IPS DF 4.7 (cell line): ENCODE measurements around the gene PLA2G4D.

Experiments
- DNase-seq: peaks from one replicate; pipeline ENCODE4 v3.0.0-alpha.2; 2013; ENCODE audit warnings: low spot score; ENCODE audit errors: extremely low read depth

PLA2G4D gene

DNA sequence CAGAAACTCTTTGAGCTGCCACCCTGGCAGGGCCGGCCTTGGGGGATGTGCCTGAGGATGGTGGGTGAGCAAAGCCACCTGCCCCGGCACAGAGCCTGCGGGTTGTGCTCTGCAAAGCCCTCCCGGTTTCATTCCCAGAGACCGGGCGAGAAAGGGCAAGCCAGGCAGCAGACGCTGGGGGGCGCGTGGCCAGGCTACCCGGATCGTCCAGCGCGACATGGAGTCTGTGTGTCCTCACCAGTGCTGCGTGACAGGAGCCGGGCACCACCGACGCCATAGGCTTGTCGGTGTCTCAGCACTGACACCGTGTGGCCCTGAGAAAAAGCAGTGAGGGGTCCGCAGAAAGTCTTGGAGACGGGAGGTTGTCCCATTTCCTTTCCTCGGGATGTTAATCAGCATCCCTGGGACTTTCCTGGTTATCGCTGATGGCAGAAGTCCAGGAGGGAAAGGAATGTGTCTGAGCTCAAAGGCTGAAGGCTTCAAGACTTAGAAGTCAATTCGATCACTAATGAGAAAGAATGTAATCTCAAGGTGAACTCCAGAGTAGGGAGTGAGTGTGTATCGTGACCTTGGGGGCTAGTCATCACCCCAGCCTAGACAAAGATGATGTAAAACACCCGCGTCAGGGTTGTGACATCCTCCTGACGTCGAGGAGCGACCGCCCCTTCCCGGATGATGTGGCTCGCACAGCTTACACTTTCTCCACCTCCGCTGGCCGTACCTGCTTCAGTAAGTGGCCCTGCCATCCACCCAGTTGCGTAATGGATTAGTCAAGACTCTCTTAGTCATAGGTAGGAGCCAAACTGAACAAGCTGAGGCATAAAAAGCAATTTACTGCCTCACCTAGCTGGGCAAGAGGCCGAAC lies 37.2 kb downstream of the PLA2G4D start:
- DNase-seq = peak; percentile 66

DNA sequence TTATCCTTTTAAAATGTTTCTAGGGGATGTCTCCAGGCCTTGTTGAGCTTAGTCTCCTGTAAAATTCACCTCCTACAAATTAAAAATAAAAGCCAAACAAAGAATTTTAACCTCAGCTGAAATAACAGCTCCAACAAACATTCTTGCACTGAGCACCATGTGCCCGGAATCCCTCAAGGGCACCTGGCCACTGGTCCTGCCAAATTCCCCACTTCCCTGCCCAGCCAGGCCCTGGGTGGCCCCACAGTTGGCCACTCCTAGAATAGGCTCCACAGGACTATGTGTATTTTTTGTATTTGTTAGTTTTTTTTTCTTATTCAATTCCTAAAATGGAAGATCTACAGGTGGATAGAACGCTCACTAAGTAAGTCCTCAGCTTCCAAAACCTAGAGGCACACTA lies 40.4 kb downstream of the PLA2G4D start:
- no peak for DNase-seq

DNA sequence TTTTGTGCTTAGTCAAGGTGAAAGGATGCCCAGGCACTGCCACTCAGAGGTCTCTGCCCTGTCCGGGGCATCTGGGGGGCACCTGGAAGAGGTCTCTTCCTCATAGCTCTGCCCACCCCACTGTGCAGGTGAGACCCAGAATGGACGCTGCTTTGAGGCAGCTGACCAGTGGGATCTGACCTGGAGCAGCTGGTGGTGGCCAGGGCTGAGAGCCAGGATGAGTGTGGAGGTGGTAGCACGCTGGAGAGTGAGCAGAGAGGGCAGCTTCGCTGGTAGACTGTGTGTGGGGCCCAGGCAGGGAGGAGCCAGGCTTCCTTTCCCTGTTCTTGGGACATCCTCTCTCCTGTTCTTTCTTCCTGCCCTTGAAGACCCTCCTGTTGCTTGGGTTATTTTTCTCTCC lies 41.4 kb downstream of the PLA2G4D start:
- DNase-seq = no peak

DNA sequence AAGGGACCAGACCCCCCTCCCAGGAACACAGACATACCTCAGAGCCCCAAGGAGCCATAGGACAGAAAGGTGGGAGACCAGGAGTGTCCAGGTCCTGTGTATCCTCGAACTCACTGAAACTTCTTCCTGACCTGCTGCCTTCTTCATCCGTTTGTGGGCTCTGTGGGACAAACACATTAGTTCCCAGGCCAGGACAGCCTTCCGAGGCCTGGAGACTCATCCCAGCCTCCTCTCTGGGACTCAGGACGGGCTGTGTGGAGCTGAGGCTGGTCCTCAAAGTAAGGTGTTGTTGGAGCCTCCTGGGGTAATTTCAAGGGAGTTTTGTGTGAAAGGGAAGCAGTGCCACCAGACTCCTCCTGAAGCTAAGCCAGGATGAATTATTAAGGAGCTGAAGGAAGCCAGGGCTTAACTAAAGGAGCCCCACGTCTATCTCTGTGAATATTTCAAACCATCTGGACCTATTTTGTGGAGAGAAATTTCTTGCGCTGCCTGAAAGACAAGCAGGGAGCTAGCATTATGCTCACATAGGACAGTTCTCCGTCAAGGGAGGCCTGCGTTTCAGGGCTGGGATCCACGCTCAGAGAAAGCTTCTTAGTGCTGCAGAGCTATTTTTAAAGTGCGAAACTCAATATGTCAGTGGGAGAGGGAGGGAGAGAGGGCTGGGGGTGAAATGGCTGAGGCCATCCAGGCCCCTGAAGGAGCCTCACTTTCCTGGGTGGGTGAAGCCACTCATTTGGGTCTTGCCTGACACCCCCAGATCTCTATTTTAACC lies 43.7 kb downstream of the PLA2G4D start:
- DNase-seq = no peak

DNA sequence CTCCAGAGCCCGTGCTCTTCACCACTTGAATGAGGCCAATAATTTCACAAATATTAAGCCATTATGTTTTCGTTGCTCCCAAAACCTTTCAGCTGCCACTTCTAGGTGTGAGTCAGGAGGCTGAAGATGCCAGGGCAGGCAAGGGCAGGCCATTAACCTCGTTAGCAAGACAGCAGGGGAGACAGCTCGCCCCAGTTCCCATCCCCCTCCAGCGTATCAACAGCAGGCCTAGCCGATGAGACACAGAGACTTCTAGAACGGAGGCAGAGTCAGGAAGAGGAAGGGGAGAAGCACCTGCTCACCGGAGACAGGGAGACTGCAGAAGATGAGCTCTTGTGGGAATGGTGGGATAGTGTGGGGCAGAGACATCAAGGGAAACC lies 45.6 kb downstream of the PLA2G4D start:
- no peak for DNase-seq

DNA sequence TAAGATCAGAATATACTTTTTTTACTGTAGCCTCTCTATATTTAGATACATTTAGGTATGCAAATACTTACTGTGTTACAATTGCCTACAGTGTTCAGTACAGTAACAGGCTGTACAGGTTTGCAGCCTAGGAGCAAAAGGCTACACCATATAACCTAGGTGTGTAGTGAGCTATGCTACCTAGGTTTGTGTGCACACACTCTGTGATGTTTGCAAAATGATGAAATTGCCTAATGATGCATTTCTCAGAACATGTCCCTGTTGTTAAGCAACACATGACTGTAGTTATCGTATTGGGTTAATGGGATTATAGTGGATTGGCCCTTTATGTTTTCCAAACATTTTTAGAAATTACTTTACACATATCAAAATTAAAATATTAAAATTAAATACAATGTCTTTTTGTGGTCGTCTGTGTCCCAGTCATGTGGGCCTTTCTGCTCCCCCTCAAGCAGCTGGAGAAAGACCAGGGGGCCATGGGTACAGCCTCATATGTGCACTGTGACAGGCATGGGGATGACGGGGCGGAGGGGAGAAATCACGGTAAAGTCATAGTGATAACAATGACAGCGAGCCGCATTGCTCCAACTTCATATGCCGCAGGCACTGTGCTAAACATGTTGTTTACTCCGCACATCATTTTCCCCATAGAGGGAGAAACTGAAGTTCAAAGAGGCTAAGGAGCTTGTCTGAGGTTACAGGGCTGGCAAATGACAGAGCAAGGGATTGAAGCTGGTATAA lies 46.1 kb downstream of the PLA2G4D start:
- no peak for DNase-seq

DNA sequence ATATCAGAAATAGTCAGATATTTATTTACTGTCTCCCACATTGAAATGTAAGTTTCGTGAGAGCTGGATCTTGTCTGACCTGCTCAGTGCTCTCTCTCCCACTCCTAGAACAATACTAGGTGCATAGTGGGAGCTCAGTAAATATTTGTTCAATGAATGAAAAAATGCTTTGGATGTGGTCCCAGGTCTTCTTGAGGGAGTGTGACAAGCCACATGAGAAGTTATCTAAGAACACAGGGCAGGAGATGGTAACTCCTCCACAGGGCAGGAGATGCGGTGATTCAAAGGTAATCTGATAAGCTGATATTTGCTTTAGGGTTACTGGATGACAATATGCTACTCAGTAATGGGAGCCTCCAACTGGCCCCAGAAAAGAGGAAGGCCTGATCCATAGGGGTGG lies 47.8 kb downstream of the PLA2G4D start:
- no peak for DNase-seq

DNA sequence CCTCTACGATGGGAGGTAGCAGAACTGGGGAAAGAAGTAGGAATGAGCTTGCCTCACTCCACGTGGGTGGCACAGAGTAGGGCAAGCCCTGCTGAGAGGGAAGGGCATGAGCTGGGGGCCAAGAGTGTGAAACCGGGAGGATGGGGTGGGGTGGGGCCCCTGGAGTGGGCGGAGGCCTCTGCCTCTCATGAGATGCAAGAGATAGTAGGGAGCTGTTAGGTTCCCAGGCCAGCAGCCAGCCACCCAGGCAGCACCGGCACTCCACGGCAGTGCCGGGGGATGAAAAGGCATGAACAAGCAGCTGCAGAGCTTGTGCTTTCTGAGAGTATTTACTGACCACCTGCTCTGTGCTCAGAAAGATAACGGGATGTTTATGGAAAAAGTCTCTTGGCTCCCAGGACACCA lies 49.1 kb downstream of the PLA2G4D start:
- no peak for DNase-seq

DNA sequence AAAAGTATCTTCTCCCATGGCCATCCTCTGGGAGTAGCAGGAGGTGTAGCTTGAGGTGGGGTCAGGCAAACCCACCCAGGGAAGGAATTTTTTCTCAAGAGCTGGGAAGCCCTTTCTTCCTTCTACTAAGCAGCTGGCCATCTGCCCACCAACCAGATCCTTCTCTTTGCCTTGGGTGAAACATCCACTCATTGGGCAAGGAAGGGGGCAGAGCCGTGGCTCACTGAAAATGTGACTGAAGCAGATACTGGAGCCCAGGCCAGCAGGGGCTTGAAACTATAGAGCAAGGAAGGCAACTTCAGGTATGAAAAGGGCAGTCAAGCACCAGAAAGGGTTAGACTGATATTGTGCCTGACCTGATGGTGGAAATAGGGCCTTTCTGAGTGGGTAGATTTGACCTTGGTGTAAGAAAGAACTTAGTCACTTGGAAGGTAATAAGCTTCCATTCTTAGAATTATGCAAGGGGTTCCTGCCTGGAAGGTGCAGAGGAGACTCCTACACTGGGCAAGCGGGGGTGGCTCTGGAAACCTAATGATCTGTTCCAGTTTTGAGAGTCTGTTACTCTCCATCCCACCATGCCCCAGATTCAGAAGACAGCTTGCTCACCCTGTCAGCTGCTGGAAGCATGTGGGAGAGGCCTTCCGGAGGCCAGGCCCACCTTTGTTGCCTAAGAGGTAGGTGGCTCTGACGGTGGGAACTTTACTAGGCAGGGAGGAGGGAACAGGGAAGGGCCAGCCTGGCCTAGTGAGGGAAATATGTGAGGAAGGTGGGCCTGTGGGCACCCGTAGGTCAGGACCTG lies 51.6 kb downstream of the PLA2G4D start:
- DNase-seq = no peak

DNA sequence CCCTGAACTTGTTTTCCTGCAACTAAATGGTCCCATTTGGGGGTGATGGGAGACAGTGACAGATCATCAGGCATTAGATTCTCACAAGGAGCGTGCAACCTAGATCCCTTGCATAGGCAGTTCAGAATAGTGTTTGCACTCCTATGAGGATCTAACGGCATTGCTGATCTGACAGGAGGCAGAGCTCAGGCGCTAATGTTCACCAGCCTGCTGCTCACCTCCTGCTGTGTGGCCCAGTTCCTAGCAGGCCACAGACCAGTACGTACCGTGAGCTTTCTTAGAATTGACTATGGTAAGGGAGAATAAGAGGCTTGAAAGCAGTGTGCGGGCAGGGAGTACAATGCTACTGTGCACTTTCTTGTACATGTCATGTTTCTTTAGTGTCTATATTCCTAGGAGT lies 56.0 kb downstream of the PLA2G4D start:
- DNase-seq = no peak

DNA sequence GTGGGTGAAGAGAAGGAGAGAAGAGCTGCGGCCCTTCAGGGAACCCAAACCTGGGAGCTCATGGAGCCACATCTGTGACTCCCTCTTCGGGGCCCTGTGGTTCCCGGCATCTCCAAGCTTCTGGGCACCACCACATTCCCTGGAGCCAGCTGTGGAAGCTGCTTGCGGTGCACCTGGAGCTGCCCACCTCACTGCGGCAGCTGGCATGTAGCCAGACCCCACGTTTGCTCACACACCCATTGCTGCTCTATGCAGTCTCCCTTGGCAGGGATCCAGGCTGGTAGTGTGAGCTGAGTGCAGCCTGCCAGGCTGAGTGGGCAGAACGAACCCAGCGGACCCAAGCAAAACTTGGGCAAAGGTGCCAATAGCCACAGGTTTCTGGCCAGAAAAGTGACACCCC lies 56.7 kb downstream of the PLA2G4D start:
- DNase-seq = no peak

DNA sequence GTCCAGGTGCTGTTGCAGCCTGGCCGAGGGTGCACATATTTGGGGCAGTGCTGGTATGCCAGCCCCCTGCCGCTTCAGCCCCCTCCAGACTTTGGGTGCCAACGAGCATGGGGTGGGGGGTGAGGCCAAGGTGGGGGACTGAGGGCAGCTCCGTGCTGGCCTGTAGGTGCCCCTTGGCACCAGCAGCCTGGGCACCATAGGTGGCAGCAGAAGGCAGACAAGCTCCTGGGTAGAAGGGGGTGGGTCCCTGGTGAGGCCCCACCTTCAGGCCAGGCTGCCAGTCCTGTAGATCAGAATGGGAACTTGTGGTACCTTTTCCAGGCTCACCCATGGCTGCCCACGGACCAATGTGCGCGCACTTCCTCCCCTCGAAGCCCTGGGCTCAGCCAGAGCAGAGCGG lies 57.4 kb downstream of the PLA2G4D start:
- DNase-seq = no peak

DNA sequence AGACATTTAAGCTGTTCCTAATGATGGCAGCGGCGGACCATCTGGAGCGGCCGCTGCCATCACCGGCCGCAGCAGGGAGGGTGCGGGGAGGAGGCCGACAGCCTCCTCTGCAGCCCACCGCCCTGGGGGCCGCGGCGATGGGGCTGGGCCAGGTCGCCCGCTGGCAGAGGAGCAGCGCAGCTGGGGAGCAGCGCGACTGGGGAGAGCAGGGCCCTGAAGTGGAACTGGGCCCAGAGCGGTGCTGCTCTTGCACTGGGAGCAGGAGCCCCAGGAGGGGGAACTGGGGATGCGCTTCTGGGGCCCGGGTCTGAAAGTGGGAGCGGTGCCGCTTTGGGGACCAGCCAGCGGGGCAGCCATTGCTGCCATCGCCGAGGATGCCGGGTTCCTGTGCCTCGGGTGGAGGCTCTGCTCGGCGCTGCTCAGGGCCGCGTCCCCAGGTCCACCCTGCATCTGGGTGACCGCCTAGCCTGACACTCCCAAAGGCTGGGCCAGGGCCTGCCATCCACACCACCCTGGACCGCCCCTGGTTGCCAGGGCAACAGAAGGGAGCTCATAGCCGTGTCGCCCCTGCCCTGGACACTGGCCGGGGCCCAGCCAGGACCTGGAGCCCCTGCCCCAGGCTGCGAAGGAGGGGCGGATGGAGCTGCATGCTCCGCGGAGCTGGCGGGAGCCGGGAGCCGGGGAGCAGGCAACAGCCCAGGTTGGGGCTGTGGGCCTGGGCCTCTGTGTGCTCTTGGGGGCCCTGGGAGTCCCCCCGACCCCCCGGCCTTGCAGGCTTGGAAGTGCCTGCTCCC lies 58.1 kb downstream of the PLA2G4D start:
- DNase-seq = no peak

DNA sequence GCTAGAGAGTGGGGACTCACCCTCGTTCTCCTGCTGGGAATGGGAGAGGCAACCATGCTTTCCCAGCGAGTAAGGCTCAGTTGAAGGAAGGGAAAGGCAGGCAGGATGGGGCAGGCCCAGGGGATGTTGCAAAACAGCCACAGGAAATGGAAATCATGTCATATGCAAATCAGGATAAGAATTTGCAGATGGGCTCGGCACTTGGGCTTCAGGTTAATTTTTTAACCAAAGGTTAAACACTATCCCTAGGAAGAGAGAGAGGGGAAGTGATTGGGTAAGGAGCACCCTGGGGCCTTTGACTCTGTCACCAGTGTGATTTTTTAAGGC lies 59.0 kb downstream of the PLA2G4D start:
- DNase-seq = no peak

DNA sequence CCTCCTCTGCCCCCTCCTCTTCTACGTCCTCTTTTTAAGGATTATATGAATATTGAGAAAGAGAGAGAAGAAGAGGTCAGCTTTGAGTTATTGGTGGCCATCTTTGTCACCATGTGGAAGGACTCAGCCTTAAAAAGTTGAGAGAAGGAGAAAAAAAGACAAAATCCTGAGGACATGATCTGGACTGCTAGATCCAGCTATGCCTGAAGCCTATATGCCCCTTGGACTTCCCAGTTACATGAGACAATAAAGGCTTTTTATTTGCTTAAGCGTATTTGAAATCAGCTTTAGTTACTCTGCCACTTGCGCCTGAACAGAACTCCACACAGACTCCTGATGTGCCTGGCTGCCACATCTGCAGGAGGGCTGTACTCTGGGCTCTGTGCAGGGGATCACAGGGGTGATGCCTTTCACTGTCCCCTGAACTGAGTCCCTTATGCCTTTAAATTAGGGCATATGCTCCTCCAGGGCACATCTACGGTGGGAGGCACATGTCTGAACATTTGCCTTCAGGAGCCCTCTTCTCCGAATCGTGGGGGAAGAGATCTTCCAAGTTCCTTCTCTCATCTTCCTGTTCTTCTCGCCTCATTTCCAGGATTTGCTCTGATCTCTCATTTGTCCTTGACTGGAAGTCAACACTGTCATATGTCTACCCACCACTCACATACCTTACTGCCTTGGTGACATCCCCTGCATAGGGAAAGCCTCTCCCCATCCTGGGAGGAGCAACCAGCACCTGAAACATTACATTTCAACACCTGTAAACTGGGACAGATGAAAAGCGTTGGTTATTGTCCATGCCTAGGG lies 59.5 kb downstream of the PLA2G4D start:
- DNase-seq = no peak

DNA sequence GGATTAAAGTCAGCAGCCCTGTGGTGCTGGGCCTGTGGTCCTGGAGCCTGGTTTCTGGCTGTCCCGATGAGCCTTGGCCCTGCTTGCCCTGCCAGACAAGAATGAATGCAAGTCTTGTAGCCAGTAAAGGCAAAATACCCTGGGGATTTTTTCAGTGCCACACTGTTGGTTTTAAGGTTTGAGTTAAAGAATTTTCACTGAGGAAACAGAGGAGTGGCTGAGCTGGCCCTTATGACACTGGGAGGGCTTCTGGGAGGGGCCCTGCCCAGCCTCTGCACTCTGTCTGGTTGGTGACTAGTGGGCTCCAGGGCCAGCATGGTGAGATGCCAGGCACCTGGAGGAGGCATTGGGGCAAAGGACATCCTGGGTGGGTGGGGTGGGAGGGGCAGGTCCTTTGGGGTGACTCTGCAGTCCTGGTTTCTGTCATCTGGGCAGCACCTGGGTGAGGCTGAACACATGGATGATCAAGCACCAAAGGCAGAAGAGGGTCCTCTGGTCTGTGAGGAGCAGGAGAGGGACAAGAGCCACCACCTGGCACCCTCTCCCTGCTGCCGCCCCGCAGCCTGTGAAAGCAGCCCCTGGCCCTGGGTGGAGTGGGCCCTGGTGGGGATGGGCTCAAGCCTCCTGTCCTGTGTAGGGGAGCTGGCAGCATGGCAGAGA lies 61.0 kb downstream of the PLA2G4D start:
- DNase-seq = no peak

DNA sequence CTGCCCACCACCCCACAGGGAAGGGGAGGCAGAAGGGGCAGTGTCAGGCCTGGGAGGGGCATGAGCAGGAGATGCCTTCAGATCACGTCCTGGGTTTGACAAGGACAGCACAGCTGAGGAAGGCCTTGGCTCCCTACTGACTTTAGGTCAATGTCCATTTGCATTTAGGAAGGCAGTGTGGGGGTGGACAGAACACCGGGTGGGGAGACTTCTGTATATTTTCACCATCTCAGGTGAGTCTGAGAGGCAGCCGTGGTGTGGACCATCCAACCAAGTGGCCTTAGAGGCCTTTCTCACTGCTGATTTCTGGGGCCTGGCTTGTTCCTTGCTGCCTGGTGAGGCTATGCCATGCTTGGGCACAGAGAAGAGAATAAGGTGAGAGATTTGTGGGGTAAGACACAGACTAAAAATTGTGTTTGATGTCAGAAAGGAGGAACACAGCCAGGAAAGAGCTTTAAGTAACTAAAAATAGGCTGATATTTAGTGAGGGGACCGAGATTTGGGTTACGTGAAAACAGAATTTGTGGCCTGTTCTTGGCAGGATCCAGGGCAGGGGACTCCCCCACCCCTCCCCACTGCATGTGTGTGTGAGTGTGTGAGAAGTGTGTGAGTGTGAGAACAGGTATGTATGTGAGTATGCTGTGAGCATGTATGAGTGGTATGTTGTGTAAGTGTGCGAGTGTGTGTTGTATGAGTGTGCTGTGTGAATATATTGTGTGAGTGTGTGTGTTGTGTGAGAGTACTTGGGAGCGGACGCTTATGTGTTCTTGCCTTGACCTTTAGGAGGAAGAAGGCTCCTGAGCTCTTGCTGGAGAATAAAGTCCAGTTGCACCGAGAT lies 61.8 kb downstream of the PLA2G4D start:
- DNase-seq = no peak

DNA sequence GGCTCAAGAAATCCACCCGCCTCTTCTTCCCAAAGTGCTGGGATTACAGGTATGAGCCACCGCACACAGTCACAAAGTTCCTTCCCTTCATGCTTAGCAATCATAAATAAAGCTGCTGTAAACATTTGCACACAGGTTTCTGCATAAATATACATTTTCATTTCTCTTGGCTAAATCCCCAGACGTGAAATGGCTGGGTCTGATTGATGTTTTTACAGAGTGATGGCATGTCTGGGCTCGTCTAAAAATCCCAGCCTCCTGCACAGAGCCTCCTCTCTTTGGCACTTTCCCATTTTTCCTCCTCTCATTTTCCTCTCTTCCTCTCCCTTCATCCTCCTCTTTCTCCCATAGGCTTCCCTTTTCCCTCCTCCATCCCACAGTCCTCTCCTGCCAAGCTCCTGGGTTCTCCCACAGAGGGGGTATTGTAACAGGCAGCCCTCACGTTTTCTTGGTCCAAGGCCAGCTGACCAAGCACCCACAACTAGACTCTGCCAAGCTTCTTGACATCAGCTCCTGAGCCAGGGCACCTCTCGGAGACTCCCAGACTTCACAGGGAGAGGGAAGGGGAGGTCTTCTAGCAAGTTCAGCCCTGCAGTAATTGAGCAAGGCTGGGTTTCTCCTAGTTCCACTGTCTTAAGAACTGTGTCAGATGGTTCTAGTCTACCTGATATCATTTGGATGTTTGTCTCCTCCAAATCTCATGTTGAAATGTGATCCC lies 63.0 kb downstream of the PLA2G4D start:
- no peak for DNase-seq
